GM12878 (cell line): ENCODE data around the gene SVIP.

ENCODE experiments used
- BRCA1 ChIP-seq: IDR thresholded peaks from 2 replicates; pipeline ENCODE4 v1.6.1; 2011; ENCODE audit warnings: low read depth, low read length, improper control_type of control experiment
- EZH2 ChIP-seq: IDR thresholded peaks from 2 replicates; pipeline ENCODE4 v1.6.1; 2012; ENCODE audit warnings: low read depth, mild to moderate bottlenecking, control low read depth, inconsistent platforms, low read length, borderline replicate concordance; ENCODE audit not compliant: control insufficient read depth
- HCFC1 ChIP-seq: fragments of 150-350 bp; IDR thresholded peaks from 2 replicates; pipeline ENCODE4 v1.6.1; 2014; ENCODE audit warnings: low read length
- JUNB ChIP-seq: IDR thresholded peaks from 2 replicates; pipeline ENCODE4 v1.6.1; 2016; ENCODE audit warnings: antibody characterized with exemption, mild to moderate bottlenecking
- KDM1A ChIP-seq: fragments of 200-600 bp; sonication (generic); IDR thresholded peaks from 2 replicates; pipeline ENCODE4 v1.6.1; 2016; ENCODE audit warnings: borderline replicate concordance
- MYC ChIP-seq: IDR thresholded peaks from 2 replicates; pipeline ENCODE4 v1.6.1; 2011; ENCODE audit warnings: mild to moderate bottlenecking, low read length, moderate library complexity, inconsistent platforms; ENCODE audit not compliant: insufficient read depth, insufficient replicate concordance, insufficient read length, severe bottlenecking
- NRF1 ChIP-seq: conservative IDR thresholded peaks from 2 replicates; pipeline ENCODE4 v1.6.1; 2011; ENCODE audit warnings: mild to moderate bottlenecking, low read depth, low read length, improper control_type of control experiment
- POLR2A ChIP-seq: IDR thresholded peaks from 2 replicates; pipeline ENCODE4 v1.6.1; 2011; ENCODE audit warnings: low read depth, mild to moderate bottlenecking, low read length
- SREBF1 ChIP-seq: IDR thresholded peaks from 2 replicates; pipeline ENCODE4 v1.6.1; 2012; ENCODE audit warnings: mild to moderate bottlenecking, low read length
- SUZ12 ChIP-seq: fragments of 200-600 bp; sonication (generic); IDR thresholded peaks from one replicate; pipeline ENCODE4 v1.6.1; 2018; ENCODE audit warnings: antibody characterized with exemption, mild to moderate bottlenecking; ENCODE audit not compliant: unreplicated experiment
- TF ChIP-seq, protein P1 (sequence below): IDR thresholded peaks from 2 replicates; pipeline ENCODE4 v1.6.1; 2012; ENCODE audit warnings: low read depth, low read length, improper control_type of control experiment
- TF ChIP-seq, protein P2 (sequence below): IDR thresholded peaks from 2 replicates; pipeline ENCODE4 v1.6.1; 2012; ENCODE audit warnings: low read length, inconsistent platforms

DNA sequence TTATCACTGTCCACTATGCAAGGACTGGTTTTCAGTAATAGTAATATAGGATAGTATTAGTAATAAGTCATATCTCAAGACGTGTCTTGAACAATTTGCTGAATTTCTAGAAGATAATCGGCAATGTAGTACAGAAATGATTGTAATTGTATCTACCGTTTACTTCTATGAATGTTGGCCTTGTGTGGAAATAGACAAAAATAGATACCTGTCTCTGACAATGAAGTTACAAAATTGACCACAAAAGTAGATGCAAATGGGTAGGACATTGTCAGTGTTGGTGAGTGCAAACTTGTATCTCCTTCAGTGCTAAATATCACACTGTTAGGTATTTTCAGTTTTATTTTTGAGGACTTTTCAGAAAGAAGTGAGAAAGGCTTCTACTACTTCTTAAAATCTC is 43.1 kb downstream of the SVIP start:
- TF ChIP-seq MYC (no peak), SREBF1 (no peak), EZH2 (no peak), POLR2A (no peak), BRCA1 (no peak), SUZ12 (no peak), KDM1A (no peak), JUNB (peak; percentile 78), NRF1 (no peak), HCFC1 (no peak)
- TF ChIP-seq, protein P1, sequence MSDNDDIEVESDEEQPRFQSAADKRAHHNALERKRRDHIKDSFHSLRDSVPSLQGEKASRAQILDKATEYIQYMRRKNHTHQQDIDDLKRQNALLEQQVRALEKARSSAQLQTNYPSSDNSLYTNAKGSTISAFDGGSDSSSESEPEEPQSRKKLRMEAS, result no peak
- TF ChIP-seq, protein P2, sequence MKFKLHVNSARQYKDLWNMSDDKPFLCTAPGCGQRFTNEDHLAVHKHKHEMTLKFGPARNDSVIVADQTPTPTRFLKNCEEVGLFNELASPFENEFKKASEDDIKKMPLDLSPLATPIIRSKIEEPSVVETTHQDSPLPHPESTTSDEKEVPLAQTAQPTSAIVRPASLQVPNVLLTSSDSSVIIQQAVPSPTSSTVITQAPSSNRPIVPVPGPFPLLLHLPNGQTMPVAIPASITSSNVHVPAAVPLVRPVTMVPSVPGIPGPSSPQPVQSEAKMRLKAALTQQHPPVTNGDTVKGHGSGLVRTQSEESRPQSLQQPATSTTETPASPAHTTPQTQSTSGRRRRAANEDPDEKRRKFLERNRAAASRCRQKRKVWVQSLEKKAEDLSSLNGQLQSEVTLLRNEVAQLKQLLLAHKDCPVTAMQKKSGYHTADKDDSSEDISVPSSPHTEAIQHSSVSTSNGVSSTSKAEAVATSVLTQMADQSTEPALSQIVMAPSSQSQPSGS, result peak; percentile 52; the same call in 1 of the 2 replicates
